HG03571 (cell line): ENCODE results near the gene PTCH1.

Source experiments
- ATAC-seq: cut with Tn5 transposase; IDR thresholded peaks from one replicate; pipeline ENCODE4 v1.9.1; 2021; ENCODE audit not compliant: unreplicated experiment

The PTCH1 gene

DNA sequence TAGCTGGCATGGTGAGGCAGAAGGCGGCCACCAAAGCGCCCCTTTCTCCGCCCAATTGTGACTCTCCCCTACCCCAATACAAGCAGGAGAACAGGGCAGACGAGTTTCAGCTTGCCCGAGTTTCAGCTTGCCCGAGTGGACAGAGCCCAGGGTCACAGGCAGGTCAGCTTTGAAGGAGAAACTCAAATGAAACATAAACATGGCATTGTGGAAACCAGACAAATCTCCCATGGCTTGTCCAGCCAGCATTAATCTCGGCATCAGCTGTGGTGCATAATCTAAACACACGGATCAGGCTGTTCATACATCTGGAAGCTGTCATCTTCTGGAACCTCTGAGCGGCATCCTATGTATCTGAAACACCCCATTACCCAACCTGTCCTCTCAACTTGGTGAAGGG, 16.9 kb downstream of the PTCH1 start:
- no peak for ATAC-seq

DNA sequence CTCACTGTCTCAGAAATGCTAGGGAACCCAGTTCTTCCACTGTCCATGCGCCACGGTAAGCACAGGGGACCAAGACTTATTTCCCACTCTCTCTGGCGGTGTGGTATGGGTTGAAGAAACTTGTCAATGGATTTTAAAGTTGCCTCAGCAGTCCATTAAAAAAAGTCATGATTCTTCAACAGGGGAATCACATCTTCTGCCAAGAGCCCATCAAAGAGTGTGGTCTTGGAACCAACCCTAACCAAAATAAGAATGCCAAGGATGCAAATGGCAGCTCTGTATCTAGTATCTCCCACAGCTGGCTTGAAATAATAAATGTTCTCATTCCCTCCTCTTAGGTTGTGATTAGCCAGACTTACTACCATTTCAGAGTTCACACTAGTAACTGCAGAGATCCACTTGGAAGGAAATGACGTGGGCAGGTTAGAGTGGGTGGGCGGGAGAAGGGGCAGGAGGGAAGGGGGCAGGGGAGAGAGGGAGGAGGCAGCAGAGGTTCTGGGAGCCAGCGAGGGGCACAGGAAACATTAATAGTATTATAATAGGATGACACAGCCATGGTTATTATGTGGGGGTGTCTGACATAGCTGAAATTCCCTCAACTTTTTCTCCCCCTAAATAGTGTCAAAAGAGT, 17.6 kb downstream of the PTCH1 start:
- ATAC-seq: no peak

DNA sequence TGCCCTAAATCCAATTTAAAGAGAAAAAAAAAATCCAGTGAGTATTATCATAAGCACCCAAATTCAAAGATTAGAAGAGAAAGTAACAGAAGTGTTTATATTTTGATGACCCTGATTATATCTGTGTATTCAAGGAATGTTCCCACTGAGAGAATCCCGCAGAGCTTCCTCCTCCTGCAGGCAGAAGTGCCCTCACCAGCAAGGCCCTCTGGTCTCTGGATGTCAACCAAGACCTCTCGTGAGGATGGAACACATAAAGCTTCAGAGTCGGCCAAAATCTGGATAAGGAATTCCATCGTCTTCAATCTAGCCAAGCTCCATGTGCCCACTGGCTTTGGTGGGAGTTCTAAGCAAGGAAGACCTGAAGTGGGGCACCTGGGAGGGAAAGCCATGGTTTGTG, 18.1 kb downstream of the PTCH1 start:
- no peak for ATAC-seq

- ATAC-seq: no peak
Measured at GRCh38 chr9:95497772-95498171, 19.0 kb downstream of the PTCH1 start.

- no peak for ATAC-seq
Measured at GRCh38 chr9:95496687-95497086, 20.1 kb downstream of the PTCH1 start.

DNA sequence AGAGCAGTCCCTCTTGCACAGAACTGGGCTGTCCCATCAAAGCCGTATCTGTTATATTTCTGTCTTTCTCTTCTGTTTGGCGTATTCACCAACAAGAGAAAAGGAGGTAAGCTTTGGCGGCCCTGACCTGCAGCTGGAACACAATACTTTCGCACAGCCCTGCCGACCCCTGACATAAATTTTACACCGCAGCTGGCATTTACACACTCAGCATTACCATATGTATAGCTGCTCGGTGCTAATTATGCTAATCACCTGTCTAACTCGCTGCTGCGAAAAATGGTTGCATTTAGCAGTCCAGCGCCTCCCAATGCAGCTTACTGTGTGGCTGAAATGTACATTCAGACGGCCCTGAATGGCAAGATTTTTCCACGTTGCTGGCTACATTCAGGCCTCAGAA, 20.8 kb downstream of the PTCH1 start:
- no peak for ATAC-seq

DNA sequence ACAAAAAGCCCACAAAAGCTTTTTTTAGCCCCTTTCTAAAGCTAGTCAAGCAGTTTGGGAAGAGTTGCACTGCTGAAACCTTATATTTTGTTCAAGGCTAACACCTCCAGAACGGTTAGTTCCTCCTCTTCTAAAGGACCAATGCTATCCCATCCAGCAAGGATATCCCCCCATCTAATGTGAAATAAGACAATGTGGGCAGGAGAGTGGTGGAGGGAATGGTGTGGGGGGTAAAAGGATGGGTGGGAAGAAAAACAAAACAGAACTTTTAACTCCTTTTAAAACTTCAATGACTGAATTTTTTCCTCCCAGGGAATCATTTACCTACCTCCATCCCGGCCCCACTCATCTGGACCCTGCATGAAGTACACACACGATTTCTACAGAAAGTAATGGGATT, 21.2 kb downstream of the PTCH1 start:
- no peak for ATAC-seq

DNA sequence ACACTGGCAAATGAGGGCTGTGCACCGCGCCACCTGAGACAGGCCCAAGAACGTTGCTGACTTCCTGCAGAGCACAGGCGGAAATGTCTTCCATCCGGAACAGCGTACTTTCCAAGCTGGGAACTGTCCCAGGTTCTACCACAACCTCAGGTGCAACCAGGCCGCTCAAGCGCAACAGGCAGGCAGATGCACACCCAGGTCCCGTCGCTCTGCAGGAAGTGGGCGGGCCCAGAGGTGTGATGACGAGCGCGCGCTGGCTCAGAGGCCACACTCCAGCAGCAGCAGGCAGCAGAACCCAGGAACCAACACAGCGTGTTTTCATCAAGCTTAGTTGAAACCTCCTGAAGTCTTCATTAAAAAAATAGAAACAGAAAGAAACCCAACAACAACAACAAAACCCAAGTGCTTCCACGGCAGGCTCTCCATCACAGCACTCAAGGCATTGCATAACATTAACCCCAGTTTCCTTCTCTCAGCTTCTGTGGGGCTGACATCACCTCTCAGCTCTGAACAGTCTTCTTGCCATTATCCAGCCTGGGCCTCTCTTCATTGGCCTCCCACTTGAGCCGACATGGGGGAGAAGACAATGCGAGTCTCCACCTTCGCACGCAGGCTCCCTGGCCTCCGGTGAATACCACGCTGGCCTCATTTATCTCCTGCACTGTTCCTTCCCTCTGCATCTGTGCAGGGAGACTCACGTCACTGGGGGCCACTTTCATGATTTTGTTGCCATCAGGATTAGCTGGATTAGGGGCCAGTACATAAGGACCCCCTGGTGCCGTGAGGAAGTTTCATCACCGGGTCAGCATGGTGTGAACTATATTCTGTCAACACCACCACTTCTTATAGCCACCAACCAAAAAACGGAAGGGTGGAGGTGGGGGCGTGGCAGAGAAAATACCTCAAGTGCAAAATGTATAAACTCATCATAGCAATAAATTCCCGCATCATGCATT, 22.1 kb downstream of the PTCH1 start:
- ATAC-seq: peak; percentile 95

- ATAC-seq: no peak
Measured at GRCh38 chr9:95494022-95494415, 22.8 kb downstream of the PTCH1 start.

- ATAC-seq: no peak
Measured at GRCh38 chr9:95493402-95493801, 23.4 kb downstream of the PTCH1 start.

DNA sequence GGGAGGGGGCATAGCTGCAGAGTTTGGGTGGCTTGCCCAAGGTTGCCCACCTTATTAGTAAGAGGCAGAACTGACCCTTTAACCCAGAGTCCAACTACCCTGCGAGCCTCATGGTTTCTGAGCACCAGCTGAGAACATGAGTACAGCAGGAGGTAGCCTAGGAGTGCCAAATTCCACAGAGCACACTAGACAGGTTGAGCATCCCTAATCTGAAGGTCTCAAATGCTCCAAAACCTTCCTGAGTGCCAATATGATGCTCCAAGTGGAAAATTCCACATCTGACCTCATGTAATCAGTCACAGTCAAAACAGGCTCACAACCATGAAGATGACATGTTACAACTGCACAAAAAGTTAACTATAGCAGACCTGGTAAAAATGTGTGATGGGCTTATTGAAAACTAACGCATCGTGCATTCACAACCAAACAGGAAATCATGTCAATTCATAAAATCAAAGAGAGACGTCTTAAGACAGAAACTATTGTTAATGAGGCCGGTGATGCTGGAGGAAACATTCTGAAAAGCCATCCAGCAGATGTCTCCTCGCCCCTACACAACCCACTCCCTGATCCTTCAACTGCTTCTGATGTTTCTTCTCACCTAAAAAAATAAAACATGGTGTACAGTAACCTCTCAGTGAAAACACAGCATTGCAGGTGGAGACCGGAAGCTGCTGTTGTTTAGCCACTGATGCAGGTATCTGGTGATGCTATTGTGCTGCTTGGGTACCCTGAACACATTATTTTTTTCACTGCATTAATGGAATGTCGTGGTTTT, 25.0 kb downstream of the PTCH1 start:
- no peak for ATAC-seq

DNA sequence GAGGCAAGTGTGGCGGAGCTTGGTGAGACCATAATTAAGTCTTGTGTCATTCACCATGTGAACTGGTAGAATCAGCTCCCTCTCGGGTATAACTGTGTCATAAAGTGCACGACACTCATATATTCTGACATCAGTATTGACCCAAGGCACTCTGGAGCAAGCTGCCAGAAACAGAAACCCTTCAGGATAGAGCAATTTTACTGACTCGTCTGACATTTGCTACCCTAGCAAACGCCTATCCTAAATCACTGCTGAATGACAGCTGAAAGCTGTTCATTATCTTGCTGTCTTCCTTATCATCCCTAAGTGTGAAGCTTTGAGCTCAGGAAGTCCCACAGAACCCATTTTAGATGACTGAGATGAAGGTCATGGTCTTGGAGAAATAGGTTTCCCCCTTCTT, 27.8 kb downstream of the PTCH1 start:
- no peak for ATAC-seq

DNA sequence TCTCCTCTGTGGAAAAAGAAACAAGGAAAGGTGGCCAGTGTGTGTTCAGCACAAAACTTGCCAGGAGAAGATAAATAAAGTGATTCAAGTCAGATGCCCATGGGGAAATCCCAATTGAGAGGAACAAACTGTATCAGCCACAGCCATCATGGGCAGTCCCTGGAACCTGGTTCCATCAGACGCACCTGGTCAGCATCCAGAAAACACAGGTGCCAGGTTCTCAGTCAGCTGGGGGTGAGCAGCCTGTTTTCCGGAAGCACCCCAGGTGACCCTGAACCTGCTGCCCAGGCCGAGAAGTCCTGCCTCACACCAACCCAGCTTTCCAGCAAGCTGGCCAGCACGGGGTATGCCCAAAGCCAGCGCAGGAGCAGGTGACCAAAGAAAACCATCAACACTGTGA, 30.5 kb downstream of the PTCH1 start:
- no peak for ATAC-seq

DNA sequence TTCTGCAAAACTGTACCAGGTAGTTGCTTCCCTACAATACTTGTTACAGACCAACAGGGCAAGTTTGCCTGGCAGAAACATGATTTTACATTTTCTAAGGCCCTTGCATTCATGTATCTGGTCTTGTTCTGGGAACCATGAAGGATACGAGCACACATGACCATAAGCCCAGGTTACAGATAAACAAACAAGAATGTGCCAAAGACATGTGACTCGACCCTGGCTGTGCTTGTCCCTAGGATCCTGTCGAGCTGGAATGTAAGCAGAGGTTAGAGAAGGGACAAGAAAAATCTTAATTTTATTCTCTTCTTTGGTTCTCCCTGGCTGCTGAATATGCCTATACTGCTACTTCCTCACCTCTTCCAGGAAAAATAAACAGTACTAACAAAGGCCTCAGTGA, 32.5 kb downstream of the PTCH1 start:
- ATAC-seq: no peak

DNA sequence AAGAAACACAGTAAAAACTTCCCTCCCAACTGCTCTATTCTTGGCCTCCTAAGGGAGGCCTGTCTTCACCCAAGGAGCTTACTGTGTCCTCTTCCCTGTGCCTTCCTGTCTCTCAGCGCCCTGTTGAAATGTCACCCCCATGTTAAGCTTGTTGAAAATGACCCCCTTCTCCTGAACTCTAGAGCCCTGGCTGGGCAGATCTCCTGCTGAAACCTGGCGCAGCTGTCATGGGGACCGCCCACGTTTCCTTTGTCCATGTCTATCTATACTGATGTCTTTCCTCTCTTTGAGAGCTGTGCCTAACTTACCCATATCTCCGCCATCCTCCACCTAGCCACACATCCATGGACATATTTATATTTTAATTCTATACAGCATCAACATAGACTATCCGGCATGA, 33.3 kb downstream of the PTCH1 start:
- ATAC-seq: no peak

- no peak for ATAC-seq
Measured at GRCh38 chr9:95482621-95483020, 34.1 kb downstream of the PTCH1 start.

- no peak for ATAC-seq
Measured at GRCh38 chr9:95481000-95481399, 35.8 kb downstream of the PTCH1 start.

- ATAC-seq: no peak
Measured at GRCh38 chr9:95480346-95480745, 36.4 kb downstream of the PTCH1 start.

- no peak for ATAC-seq
Measured at GRCh38 chr9:95479330-95479729, 37.4 kb downstream of the PTCH1 start.

DNA sequence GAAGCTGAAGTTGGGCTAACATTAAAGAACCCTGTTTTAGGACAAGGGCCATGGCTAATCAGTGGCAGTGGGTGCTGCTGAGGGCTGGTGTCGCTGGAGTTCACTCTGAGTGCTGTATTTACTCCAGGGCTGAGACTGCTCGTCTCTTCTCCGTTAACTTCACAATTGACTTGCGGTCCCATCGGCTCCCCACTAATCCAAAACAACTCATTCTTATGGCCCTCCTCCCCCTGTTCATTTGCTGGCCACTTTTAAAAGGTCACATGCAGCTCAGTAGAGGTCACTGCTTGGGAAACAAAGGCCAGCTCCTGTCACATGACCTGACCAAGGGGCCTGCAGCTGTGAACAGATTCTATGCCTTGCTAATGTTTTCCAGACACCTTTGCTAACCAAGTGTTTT, 38.4 kb downstream of the PTCH1 start:
- ATAC-seq: no peak

GRCh38 chr9:95477885-95478284, 38.9 kb downstream of the PTCH1 start:
- ATAC-seq: no peak

- no peak for ATAC-seq
Measured at GRCh38 chr9:95477441-95477840, 39.3 kb downstream of the PTCH1 start.
